AG04450 (cell line): ENCODE results near the gene GABBR2. TPM values are rescaled to one million over a fixed set of nuclear protein-coding genes. Genes with fewer than 3 reads are reported as not detected.
A peak's percentile ranks its signal among the peaks of the same experiment; 100 is the strongest.

Experiments
- CTCF ChIA-PET: fragments of 300-600, 350-600 bp; formaldehyde crosslinking; extraction: SDS; loops from one replicate; lab custom pipeline; 2022; ENCODE audit warnings: antibody characterized with exemption, inconsistent platforms; lab: Charles Lee
- POLR2A ChIA-PET: fragments of 350-600 bp; formaldehyde crosslinking; extraction: SDS; loops from one replicate; lab custom pipeline; 2021; ENCODE audit warnings: antibody characterized with exemption, inconsistent platforms; lab: Yijun Ruan, JAX
- DNase-seq: peaks from one replicate; pipeline ENCODE4 v3.0.0-alpha.2; 2011; ENCODE audit warnings: low read depth, low spot score
- H3K27ac ChIP-seq: one replicate; pipeline ENCODE4 v1.5.1; 2012; ENCODE audit warnings: low read depth, low read length, control low read depth
- H3K27me3 ChIP-seq: one replicate; pipeline ENCODE4 v1.6.0; 2012; ENCODE audit warnings: low read length; ENCODE audit not compliant: control insufficient read depth, insufficient read depth
- H3K4me3 ChIP-seq: 2 replicates; pipeline ENCODE4 v1.5.1; 2011; ENCODE audit warnings: mild to moderate bottlenecking, low read depth, low read length, control low read depth
- H3K9me3 ChIP-seq: 2 replicates; pipeline ENCODE4 v1.5.1; 2012; ENCODE audit warnings: low read length; ENCODE audit not compliant: control insufficient read depth, insufficient read depth
- CTCF ChIP-seq: IDR thresholded peaks from 2 replicates; pipeline ENCODE4 v1.5.1; 2011; ENCODE audit warnings: low read depth, low read length, control low read depth, inconsistent platforms
- polyA plus RNA-seq: library from polyadenylated mRNA; depleted of rRNA; stranded (reverse); fragments of >200 nt; gene quantifications from 2 replicates; pipeline ENCODE4 v1.2.3, GENCODE V29; 2011

GABBR2 gene
- polyA plus RNA-seq, 1 experiment, result 2.4 TPM

GRCh38 chr9:98551511-98552286 lies 157.0 kb downstream of the GABBR2 start:
- no peaks in the 10 kb centered on the region for H3K27me3 ChIP-seq
- ChIA-PET CTCF (interaction anchor here (1.0 to 1.2 kb wide), 2 partner anchors 224 to 236 kb away, joined by 3 read pairs; no protein-coding TSS in a partner anchor), POLR2A (interaction anchor here (0.6 to 1.9 kb wide), 4 partner anchors 34 to 221 kb away, joined by 3 to 8 read pairs (median 3); no protein-coding TSS in a partner anchor)
- H3K27ac ChIP-seq, result peak overlapping the region; percentile 90
- no peak overlapping the region for H3K4me3 ChIP-seq
- peak; percentile 90 for DNase-seq
- TF ChIP-seq CTCF, result no peak
- H3K9me3 ChIP-seq, result no peaks in the 10 kb centered on the region

- Histone ChIP-seq H3K27ac (peak overlapping the region; percentile 90), H3K27me3 (no peaks in the 10 kb centered on the region), H3K9me3 (no peaks in the 10 kb centered on the region), H3K4me3 (no peak overlapping the region)
- ChIA-PET CTCF (interaction anchor here (1.2 kb wide), 1 partner anchor 27 kb away, joined by 3 read pairs; no protein-coding TSS in a partner anchor), POLR2A (interaction anchor here (1.9 kb wide), 1 partner anchor 62 kb away, joined by 8 read pairs; no protein-coding TSS in a partner anchor)
- peak; percentile 53 for DNase-seq
- no peak for TF ChIP-seq CTCF
Observed at GRCh38 chr9:98550206-98550820, 158.4 kb downstream of the GABBR2 start.

- Histone ChIP-seq H3K27ac (peak overlapping the region; percentile 21), H3K9me3 (no peaks in the 10 kb centered on the region), H3K4me3 (no peak overlapping the region), H3K27me3 (no peaks in the 10 kb centered on the region)
- ChIA-PET POLR2A (no interaction called here), CTCF (interaction anchor here (1.2 kb wide), 1 partner anchor 28 kb away, joined by 3 read pairs; no protein-coding TSS in a partner anchor)
- DNase-seq, result no peak
- no peak for TF ChIP-seq CTCF
Observed at GRCh38 chr9:98549401-98549800, 159.3 kb downstream of the GABBR2 start.

GRCh38 chr9:98547606-98548005 lies 161.1 kb downstream of the GABBR2 start:
- Histone ChIP-seq H3K27ac (no peak overlapping the region), H3K4me3 (no peak overlapping the region), H3K9me3 (no peaks in the 10 kb centered on the region), H3K27me3 (peaks cover 4% of the 10 kb centered on the region)
- ChIA-PET CTCF (no interaction called here), POLR2A (no interaction called here)
- no peak for DNase-seq
- no peak for TF ChIP-seq CTCF
